ENCODE measurements around the gene TM4SF4.
A peak's percentile ranks its signal among the peaks of the same experiment; 100 is the strongest.

Gene TM4SF4

GRCh38 chr3:149487598-149488197 is 13.2 kb downstream of the TM4SF4 start:
- peak; percentile 33 for DNase-seq

GRCh38 chr3:149489060-149489690 is 14.7 kb downstream of the TM4SF4 start:
- DNase-seq, result peak; percentile 6

- DNase-seq, result no peak
Observed at GRCh38 chr3:149490260-149490971, 15.9 kb downstream of the TM4SF4 start.

GRCh38 chr3:149493315-149494021 is 19.0 kb downstream of the TM4SF4 start:
- no peak for DNase-seq

- DNase-seq, result peak; percentile 77
Observed at GRCh38 chr3:149494022-149494758, 19.7 kb downstream of the TM4SF4 start.

- DNase-seq, result peak; percentile 56
Observed at GRCh38 chr3:149494759-149495580, 20.5 kb downstream of the TM4SF4 start.

GRCh38 chr3:149495581-149496125 is 21.2 kb downstream of the TM4SF4 start:
- peak; percentile 73 for DNase-seq

- DNase-seq, result peak; percentile 44
Observed at GRCh38 chr3:149496891-149497290, 22.4 kb downstream of the TM4SF4 start.

- DNase-seq, result peak; percentile 69
Observed at GRCh38 chr3:149497966-149498670, 23.6 kb downstream of the TM4SF4 start.

- no peak for DNase-seq
Observed at GRCh38 chr3:149501524-149501923, 27.0 kb downstream of the TM4SF4 start.

- no peak for DNase-seq
Observed at GRCh38 chr3:149502438-149502837, 27.9 kb downstream of the TM4SF4 start.

- no peak for DNase-seq
Observed at GRCh38 chr3:149506540-149506939, 32.0 kb downstream of the TM4SF4 start.

GRCh38 chr3:149506965-149507364 is 32.5 kb downstream of the TM4SF4 start:
- DNase-seq, result no peak

- DNase-seq, result peak; percentile 97
Observed at GRCh38 chr3:149507491-149508324, 33.2 kb downstream of the TM4SF4 start.

- DNase-seq, result peak; percentile 76
Observed at GRCh38 chr3:149509526-149509925, 35.0 kb downstream of the TM4SF4 start.

GRCh38 chr3:149510480-149510879 is 36.0 kb downstream of the TM4SF4 start:
- no peak for DNase-seq

GRCh38 chr3:149511040-149511626 is 36.6 kb downstream of the TM4SF4 start:
- DNase-seq, result no peak

- peak; percentile 63 for DNase-seq
Observed at GRCh38 chr3:149512073-149512782, 37.7 kb downstream of the TM4SF4 start.

- no peak for DNase-seq
Observed at GRCh38 chr3:149514471-149514870, 40.0 kb downstream of the TM4SF4 start.

Data from inflammatory macrophage treated with lipopolysaccharide for 4 hours (primary cell).